IPS DF 6.9 (cell line): Measurements from ENCODE around the gene KRTAP10-12.
A peak's percentile ranks its signal among the peaks of the same experiment; 100 is the strongest.

Source experiments
- DNase-seq: peaks from one replicate; pipeline ENCODE4 v3.0.0-alpha.2; 2013; ENCODE audit warnings: low read depth, low spot score
- H3K27ac ChIP-seq: one replicate; pipeline ENCODE4 v1.5.1; 2013; ENCODE audit warnings: low read length, control low read depth
- H3K27me3 ChIP-seq: 2 replicates; pipeline ENCODE4 v1.6.1; 2013; ENCODE audit warnings: mild to moderate bottlenecking, low read length; ENCODE audit not compliant: control insufficient read depth, insufficient read depth
- H3K36me3 ChIP-seq: 2 replicates; pipeline ENCODE4 v1.6.1; 2013; ENCODE audit warnings: low read length; ENCODE audit not compliant: control insufficient read depth, insufficient read depth
- H3K4me1 ChIP-seq: 2 replicates; pipeline ENCODE4 v1.6.1; 2013; ENCODE audit warnings: low read length; ENCODE audit not compliant: control insufficient read depth, insufficient read depth
- H3K4me3 ChIP-seq: 2 replicates; pipeline ENCODE4 v1.5.1; 2013; ENCODE audit warnings: mild to moderate bottlenecking, low read length
- H3K9me3 ChIP-seq: 2 replicates; pipeline ENCODE4 v1.6.1; 2013; ENCODE audit warnings: low read length, inconsistent platforms; ENCODE audit not compliant: control insufficient read depth, insufficient read depth
- WGBS: extraction: QIAGEN DNeasy Blood & Tissue Kit; methylation state at CpG from one replicate; pipeline ENCODE4 v1.1.7; 2013; ENCODE audit warnings: mixed read lengths, missing lambda C conversion rate; ENCODE audit not compliant: insufficient read length, insufficient coverage; 5-methylcytosine and 5-hydroxymethylcytosine counted together

Gene KRTAP10-12

GRCh38 chr21:44706706-44707581 lies 10.0 kb downstream of the KRTAP10-12 start:
- H3K9me3 ChIP-seq, result no peaks in the 10 kb centered on the region
- no peak overlapping the region for H3K27ac ChIP-seq
- no peaks in the 10 kb centered on the region for H3K36me3 ChIP-seq
- no peak for DNase-seq
- H3K4me1 ChIP-seq, result peaks cover 24% of the 10 kb centered on the region
- H3K27me3 ChIP-seq, result peaks cover 30% of the 10 kb centered on the region
- H3K4me3 ChIP-seq, result peak overlapping the region; percentile 26; the same call in 1 of the 2 replicates
- no CpG with 5 or more reads among the region's 46 CpGs for WGBS

GRCh38 chr21:44708213-44708865 lies 11.4 kb downstream of the KRTAP10-12 start:
- peaks cover 32% of the 10 kb centered on the region for H3K27me3 ChIP-seq
- peak overlapping the region; percentile 10; the same call in 1 of the 2 replicates for H3K4me3 ChIP-seq
- no peaks in the 10 kb centered on the region for H3K9me3 ChIP-seq
- no peak overlapping the region for H3K27ac ChIP-seq
- WGBS, result no CpG with 5 or more reads among the region's 13 CpGs
- no peak for DNase-seq
- H3K36me3 ChIP-seq, result no peaks in the 10 kb centered on the region
- H3K4me1 ChIP-seq, result peaks cover 16% of the 10 kb centered on the region

DNA sequence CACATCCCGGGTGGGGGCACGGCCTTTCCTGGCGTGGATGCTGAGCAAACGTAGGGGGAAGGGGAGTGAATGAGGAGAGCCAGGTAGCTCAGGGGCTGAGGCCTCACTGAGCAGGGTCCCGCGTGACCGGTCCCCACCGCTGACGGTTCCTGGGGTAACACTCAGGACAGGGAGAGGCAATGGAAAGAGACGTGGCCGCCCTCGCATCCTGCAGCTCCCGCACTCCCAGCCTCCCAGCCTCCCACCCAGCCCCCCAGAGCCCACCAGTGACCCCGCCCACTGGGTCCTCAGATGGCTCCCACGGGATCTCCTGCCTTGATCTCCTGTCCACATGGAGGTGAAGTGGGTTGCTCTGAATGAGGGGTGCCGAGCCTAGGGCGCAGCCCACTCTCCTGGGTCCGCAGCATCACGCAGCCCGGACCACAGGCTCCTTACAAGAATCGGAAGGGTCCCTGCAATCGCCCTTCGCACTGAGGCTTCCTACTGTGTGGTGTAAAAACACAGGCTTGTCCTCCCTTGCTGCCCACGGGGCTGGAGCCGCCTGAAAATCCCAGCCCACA lies 12.0 kb downstream of the KRTAP10-12 start:
- H3K9me3 ChIP-seq, result no peaks in the 10 kb centered on the region
- no peaks in the 10 kb centered on the region for H3K36me3 ChIP-seq
- H3K4me1 ChIP-seq, result peaks cover 11% of the 10 kb centered on the region
- DNase-seq, result no peak
- no peak overlapping the region for H3K27ac ChIP-seq
- no peak overlapping the region for H3K4me3 ChIP-seq
- H3K27me3 ChIP-seq, result peaks cover 32% of the 10 kb centered on the region
- no CpG with 5 or more reads among the region's 25 CpGs for WGBS

- no peaks in the 10 kb centered on the region for H3K9me3 ChIP-seq
- DNase-seq, result no peak
- H3K4me3 ChIP-seq, result peak overlapping the region; percentile 15; the same call in 1 of the 2 replicates
- no peaks in the 10 kb centered on the region for H3K36me3 ChIP-seq
- peaks cover 9% of the 10 kb centered on the region for H3K4me1 ChIP-seq
- no CpG with 5 or more reads among the region's 45 CpGs for WGBS
- H3K27me3 ChIP-seq, result peaks cover 32% of the 10 kb centered on the region
- H3K27ac ChIP-seq, result no peak overlapping the region
Observed at GRCh38 chr21:44709426-44710293, 12.7 kb downstream of the KRTAP10-12 start.

DNA sequence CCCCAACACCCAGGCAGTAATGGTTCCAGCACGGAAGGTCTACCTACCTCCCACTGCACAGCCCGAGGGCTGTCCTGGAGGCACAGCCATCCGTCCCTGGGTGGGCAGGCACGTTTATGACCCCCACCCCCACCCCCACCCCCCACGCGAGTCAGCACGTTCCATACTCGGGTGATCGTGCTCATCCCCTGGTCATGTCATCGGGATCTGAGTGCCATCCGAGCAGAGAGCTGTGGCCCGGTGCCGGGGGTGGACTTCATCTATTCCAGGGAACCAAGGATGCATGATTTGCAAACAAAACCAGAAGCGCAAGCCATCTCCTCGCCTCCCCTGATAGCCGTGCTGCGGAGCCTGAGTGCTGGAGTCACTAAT lies 13.3 kb downstream of the KRTAP10-12 start:
- H3K4me1 ChIP-seq, result peaks cover 8% of the 10 kb centered on the region
- no peak for DNase-seq
- no peak overlapping the region; the same call in 1 of the 2 replicates for H3K4me3 ChIP-seq

DNA sequence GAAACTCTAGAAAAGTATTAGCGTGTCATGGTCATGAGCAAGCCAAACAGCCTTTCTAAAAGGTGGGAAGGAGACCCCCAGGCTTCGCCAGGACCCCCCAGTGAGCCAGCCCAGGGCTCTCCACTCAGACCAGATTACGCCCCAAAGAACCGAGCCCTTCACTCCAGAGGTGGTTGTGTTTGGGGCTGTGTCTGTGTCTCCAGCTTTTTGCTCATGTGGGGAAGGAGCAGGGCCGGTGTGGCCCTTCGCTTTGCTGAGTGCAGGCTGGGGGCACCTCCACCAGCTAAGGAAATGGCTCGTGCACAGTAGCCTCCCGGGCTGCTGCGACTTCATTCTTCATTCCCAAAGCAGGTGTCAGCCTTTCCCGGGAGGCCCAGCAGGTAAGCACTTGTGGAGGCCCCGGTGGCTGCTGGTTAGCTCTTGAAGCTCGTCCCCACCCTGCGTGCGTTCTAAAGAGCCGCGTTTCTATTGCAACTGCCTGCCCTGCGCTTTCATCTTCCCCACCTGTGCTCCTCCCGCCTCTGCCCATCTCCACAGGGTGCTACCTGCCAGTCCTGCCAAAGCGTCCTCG lies 13.9 kb downstream of the KRTAP10-12 start:
- no CpG with 5 or more reads among the region's 20 CpGs for WGBS
- peak overlapping the region; percentile 7; the same call in 1 of the 2 replicates for H3K4me3 ChIP-seq
- DNase-seq, result no peak

More for the DNA sequence above, 13.3 kb downstream of the KRTAP10-12 start:
- no peaks in the 10 kb centered on the region for H3K9me3 ChIP-seq
- WGBS, result no CpG with 5 or more reads among the region's 17 CpGs
- no peak overlapping the region for H3K27ac ChIP-seq
- H3K27me3 ChIP-seq, result peaks cover 32% of the 10 kb centered on the region
- H3K36me3 ChIP-seq, result no peaks in the 10 kb centered on the region

GRCh38 chr21:44711327-44712202 lies 14.6 kb downstream of the KRTAP10-12 start, which contains the start of gene TSPEAR:
Gene TSPEAR, minus strand, starts transcription at chr21:44711572. Its CDS starts 58 bp downstream, at chr21:44711514.
- no CpG with 5 or more reads among the region's 41 CpGs for WGBS
- Histone ChIP-seq H3K27me3 (peaks cover 32% of the 10 kb centered on the region), H3K9me3 (no peaks in the 10 kb centered on the region), H3K4me3 (peak within 1 kb of the TSS; percentile 7), H3K4me1 (peaks cover 5% of the 10 kb centered on the region), H3K27ac (no peak within 1 kb of the TSS), H3K36me3 (no peaks in the 10 kb centered on the region)
- no peak for DNase-seq

More for the DNA sequence above, 13.9 kb downstream of the KRTAP10-12 start:
- peaks cover 8% of the 10 kb centered on the region for H3K4me1 ChIP-seq
- peaks cover 32% of the 10 kb centered on the region for H3K27me3 ChIP-seq
- H3K27ac ChIP-seq, result no peak overlapping the region
- no peaks in the 10 kb centered on the region for H3K9me3 ChIP-seq
- H3K36me3 ChIP-seq, result no peaks in the 10 kb centered on the region

DNA sequence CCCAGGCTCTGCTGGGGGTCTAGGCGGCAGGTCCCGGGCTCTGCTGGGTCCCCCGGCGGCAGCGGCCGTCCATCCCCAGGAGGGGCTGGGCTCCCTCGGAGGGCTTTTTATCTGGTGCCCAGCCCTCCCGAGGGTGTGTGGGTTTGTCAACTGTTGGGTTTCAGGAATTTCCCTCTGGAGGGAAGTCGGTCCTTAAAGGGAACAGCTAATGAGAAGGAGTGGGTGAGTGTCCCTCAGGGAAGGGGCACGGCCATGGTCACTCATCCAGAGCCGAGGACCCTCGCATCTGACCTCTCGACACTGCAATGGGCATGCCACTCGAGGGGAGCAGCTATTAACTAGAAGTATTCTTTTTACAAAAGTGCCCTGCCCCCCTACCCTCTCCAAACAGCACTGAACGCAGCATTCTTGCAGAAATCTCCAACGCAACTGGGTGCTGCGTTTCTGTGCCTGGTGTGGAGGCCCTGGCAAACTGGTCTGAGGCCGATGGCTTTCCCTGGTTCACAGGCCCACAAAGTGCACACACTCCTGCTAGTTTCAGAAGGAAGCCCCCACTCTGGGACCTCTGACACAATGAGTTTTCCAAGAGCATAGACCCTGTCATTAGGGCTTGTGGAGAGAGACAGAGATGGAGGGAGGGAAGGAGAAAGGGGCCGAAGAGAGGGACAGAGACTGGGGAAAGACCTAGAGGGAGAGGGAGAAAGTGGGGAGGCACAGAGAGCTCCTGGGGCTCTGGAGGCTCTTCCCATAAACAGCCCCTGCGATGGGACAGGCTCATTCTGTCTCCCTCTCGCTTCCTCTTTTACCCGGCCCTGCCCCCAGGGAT lies 15.4 kb downstream of the KRTAP10-12 start:
- no CpG with 5 or more reads among the region's 22 CpGs for WGBS
- H3K9me3 ChIP-seq, result no peaks in the 10 kb centered on the region
- H3K27ac ChIP-seq, result no peak overlapping the region
- H3K27me3 ChIP-seq, result peaks cover 32% of the 10 kb centered on the region
- peaks cover 5% of the 10 kb centered on the region for H3K4me1 ChIP-seq
- H3K36me3 ChIP-seq, result no peaks in the 10 kb centered on the region
- no peak for DNase-seq
- peak overlapping the region; percentile 1; the same call in 1 of the 2 replicates for H3K4me3 ChIP-seq
